ENCODE measurements around the gene GAS2L3. TPM values are rescaled to one million over a fixed set of nuclear protein-coding genes. Genes with fewer than 3 reads are reported as not detected.

GAS2L3 gene
- total RNA-seq, 1 experiment from 2014 or later = 47.4 TPM

- BruUV-seq (replicated peaks) = no TSS peak
- in situ Hi-C loops (cut with HindIII; ENCODE audit: low pct_unique_long_range_greater_than_20kb, low sequenced_read_pairs) (no loop called here), intact Hi-C loops (cut with micrococcal nuclease; ENCODE audit: unreplicated experiment) (no loop called here)
- DNase-seq (ENCODE audit: low read depth, low spot score) = no peak
- Histone ChIP-seq H3K36me3 (ENCODE audit: control insufficient read depth, insufficient read depth, low read length) (no peaks in the 10 kb centered on the region; the same call in 1 of the 2 replicates), H3K4me3 (ENCODE audit: low read depth in 2 of 2, low read length in 2 of 2) (no peak overlapping the region), H3K9me3 (ENCODE audit: control insufficient read depth, insufficient read depth, low read depth, low read length) (peaks cover 24% of the 10 kb centered on the region; the same call in 1 of the 2 replicates), H3K27me3 (ENCODE audit: control insufficient read depth, insufficient read depth, low read length) (no peaks in the 10 kb centered on the region), H3K27ac (ENCODE audit: low read length) (no peak overlapping the region), H3K4me1 (ENCODE audit: control insufficient read depth, insufficient read depth, low read length) (peaks cover 13% of the 10 kb centered on the region; the same call in 1 of the 2 replicates)
- TF ChIP-seq REST (IDR thresholded peaks at IDR 0.05; ENCODE audit: insufficient read depth in 1 of 2, low read depth in 2 of 2, low read length in 1 of 2) (no peak), CTCF (IDR thresholded peaks at IDR 0.05) (no peak), SIN3A (IDR thresholded peaks at IDR 0.05; ENCODE audit: borderline replicate concordance, insufficient read depth, low read depth, low read length) (no peak), TCF7L2 (IDR thresholded peaks at IDR 0.05; ENCODE audit: low read depth, low read length) (no peak), POLR2AphosphoS5 (IDR thresholded peaks at IDR 0.05; ENCODE audit: low read depth, low read length) (no peak)
- POLR2A ChIA-PET = interaction anchor here (0.7 kb wide), 1 partner anchor 52 kb away, joined by 3 read pairs; no protein-coding TSS in a partner anchor
- CTCF ChIA-PET = no interaction called here
- no peak for ATAC-seq
These were observed 6.4 kb downstream of the GAS2L3 start for GRCh38 chr12:100579844-100580243.

GRCh38 chr12:100584256-100584655 lies 10.8 kb downstream of the GAS2L3 start:
- no TSS peak for BruUV-seq (replicated peaks)
- Histone ChIP-seq H3K9me3 (ENCODE audit: control insufficient read depth, insufficient read depth, low read depth, low read length) (peaks cover 30% of the 10 kb centered on the region; the same call in 1 of the 2 replicates), H3K36me3 (ENCODE audit: control insufficient read depth, insufficient read depth, low read length) (no peaks in the 10 kb centered on the region; the same call in 1 of the 2 replicates), H3K4me1 (ENCODE audit: control insufficient read depth, insufficient read depth, low read length) (no peaks in the 10 kb centered on the region), H3K27ac (ENCODE audit: low read length) (no peak overlapping the region), H3K4me3 (ENCODE audit: low read depth in 2 of 2, low read length in 2 of 2) (no peak overlapping the region), H3K27me3 (ENCODE audit: control insufficient read depth, insufficient read depth, low read length) (no peaks in the 10 kb centered on the region)
- POLR2A ChIA-PET = no interaction called here
- CTCF ChIA-PET = no interaction called here
- TF ChIP-seq TCF7L2 (IDR thresholded peaks at IDR 0.05; ENCODE audit: low read depth, low read length) (no peak), REST (IDR thresholded peaks at IDR 0.05; ENCODE audit: insufficient read depth in 1 of 2, low read depth in 2 of 2, low read length in 1 of 2) (no peak), POLR2AphosphoS5 (IDR thresholded peaks at IDR 0.05; ENCODE audit: low read depth, low read length) (no peak), SIN3A (IDR thresholded peaks at IDR 0.05; ENCODE audit: borderline replicate concordance, insufficient read depth, low read depth, low read length) (no peak), CTCF (IDR thresholded peaks at IDR 0.05) (no peak)
- DNase-seq (ENCODE audit: low read depth, low spot score) (no peak), ATAC-seq (no peak)
- in situ Hi-C loops (cut with HindIII; ENCODE audit: low pct_unique_long_range_greater_than_20kb, low sequenced_read_pairs) (no loop called here), intact Hi-C loops (cut with micrococcal nuclease; ENCODE audit: unreplicated experiment) (no loop called here)

Measured in Panc1 (cell line).